HG03432 (cell line): Measurements from ENCODE around the gene PLIN3.
A peak's percentile ranks its signal among the peaks of the same experiment; 100 is the strongest.
"Not testable (repeated sequence)": the region's sequence is repeated elsewhere in the genome, so short reads cannot be mapped to it uniquely, and the experiment has no call there.

Experiments used
- ATAC-seq: cut with Tn5 transposase; IDR thresholded peaks from one replicate; pipeline ENCODE4 v1.9.1; 2021; ENCODE audit warnings: mild to moderate bottlenecking, moderate library complexity; ENCODE audit not compliant: unreplicated experiment

PLIN3 gene

DNA sequence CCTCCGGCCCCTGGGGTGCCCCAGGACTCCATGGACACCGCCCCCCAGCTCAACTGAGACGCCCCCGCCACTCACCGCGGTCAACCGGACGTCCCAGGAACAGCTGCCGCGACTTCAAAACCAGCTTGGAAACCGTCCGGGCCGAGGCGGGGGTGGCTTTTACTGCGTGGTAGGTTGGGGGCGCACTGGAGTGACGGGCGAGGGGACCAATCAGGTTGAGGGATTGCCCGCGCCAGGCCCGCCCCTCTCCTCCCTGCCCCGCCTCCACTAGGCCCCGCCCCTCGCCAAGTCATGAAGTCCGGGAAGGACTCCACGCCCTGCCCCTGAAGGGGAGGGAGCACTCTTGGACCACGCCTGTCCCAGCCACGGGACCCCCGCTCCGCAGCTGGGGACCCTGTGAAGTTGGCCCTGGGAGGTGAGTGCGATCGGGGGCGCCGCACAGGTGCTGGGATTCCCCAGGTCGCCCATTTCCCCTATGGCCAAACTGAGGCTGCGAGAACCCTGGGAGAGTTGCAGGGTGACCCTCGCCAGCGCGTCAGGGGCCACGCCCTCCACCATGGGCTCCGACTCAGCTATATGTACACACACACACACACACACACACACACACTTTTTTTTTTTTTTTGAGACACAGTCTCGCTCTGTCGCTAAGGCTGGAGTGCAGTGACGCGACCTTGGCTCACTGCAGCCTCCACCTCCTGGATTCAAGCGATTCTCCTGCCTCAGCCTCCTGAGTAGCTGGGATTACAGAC is at the start of gene PLIN3:
TSS of gene PLIN3 (minus strand) at position 134 of the 752 bp plus-strand sequence. CDS start 6,273 bp downstream, outside the sequence.
- peak; percentile 76 for ATAC-seq

DNA sequence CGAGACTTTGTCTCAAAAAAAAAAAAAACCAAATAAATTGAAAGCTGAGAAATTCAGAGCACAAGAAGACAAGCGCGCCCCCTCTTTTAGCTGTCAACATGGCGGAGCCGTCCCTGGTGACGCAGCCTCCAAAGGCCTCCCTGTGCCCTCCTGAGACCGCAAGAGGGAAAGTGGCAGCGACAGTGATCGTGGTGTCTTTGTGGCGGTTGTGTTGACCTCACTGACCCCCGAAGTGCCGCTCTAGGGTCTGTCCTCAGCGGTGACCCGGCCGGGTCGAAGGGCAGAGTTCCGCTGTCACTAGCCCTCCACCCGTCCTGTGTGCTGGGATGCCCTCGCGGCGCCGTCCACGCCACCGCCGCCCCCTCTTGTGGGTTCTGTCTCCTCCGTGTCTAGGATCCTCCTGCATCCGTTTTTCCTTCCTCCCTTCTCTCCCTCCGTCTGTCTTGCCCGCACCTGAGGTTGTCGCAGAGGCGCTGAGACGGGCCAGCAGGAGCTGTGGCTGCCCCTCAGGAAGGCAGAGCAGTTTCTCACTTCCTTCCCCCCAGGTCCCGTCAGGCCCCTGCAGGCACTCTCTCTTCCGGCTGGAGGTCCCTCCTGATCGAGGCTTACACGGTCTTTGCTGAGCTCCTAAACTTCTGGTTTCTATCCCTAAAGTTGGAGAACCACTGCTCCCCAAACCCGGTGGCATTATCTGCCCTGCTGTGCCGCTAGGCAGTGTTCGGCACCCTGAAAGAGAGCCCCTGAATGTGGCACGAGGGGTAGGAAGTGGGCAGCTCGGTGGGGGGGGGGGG is 49.0 kb upstream of the PLIN3 start:
- no peak for ATAC-seq

DNA sequence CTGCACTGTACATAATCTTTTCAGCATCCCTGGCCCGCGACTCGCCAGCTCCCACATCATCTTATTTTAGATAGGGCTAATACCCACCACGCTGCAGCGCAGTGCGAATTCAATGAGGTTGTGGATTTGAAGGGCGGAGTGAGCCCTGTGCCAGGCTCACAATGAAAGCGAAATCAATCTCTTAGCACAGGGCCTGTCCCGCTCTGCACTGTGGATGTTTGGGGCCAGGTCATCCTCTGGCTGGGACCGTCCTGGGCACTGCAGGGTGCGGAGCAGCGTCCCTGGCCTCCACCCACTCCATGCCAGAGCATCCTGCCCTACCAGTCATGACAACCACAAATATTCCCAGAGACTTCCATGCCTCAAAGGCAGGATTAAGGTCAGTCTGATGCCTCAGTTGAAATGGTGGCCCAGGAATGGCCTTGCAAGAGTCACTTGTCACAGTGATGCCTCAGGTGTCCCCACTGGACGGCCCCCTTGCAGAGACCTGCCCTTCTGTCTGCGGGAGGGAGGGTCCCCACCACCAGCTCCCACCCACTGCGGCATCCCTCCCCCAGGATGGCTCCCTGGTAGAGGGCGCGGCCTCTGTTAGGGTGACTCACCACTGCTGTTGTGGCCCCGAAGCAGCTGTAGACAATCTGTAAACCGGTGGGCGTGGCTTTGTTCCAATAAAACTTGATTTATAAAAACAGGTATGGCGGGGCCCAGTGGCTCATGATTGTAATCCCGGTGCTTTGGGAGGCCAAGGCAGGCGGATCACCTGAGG is 47.5 kb upstream of the PLIN3 start:
- no peak for ATAC-seq

DNA sequence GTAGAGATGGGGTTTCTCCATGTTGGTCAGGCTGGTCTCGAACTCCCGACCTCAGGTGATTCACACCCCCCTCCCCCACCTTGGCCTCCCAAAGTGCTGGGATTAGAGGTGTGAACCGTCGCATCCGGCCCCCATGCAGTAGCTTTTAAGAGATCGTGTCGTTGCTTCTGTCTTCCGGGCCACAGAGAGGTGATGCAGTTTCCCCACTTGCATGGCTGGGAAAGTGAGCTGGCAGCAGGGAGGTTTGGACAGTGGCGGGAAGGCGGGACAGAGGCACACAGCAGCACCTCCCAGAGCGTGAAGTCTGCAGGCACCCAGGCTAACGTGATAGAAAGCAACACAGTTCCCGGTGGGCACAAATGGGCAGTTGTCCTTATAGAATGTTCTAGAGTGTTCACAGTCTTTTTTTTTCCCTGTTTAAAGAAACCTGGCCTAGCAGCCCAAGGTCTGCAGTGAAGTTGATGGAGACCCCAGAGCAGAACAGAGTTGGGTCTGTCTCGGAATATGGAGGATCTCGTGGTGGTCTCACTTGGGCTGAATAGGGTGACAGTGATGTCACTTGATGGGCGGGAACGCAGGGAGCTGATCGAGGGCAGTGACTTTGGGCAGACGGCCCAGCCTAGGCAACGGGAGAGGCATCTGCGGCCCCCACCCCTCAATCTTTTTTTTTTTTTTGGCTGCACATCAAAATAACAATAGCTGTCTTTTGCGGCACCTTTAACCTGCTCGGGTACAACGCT is 46.7 kb upstream of the PLIN3 start:
- ATAC-seq, result no peak

DNA sequence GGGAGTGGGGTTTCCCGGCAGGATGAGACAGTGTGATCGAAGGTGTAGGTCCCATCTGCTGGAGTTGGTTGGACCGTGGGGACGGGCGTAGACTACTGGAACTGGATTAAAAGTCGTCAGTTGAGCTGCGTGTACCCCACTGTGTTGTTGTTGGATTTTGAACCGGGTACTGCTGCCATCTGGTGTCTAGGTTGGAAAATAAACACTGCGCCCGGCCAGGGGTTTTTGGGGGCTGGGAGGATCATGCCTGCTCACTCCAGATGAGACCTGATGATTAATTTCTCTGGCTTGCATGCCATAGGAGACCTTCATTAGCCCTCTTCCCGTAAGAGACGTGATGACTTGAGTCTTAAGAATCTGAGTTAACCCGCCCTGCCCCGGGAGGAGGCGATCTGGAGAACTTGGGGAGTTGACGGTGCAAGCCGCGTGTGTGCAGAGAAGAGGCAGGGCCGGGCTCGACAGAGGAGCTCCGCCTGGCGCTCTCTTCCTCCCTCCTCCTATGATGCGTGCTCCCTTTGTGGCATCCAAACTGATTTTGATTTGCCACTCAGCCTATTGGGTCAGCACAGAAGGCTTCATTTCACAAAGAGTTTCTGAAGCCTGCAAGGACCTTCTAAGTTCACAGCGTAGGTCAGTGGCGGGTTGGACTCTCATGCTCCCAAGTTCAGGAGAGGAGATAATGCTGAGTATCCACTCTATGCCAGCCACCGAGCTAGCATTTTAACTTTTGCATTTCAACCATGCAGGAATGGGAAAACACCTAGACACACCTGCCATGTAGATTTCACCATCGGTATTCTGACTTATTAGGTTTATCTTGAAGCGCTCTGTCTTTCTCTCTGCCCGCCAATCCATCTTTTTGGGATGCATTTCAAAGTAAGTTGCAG is 44.6 kb upstream of the PLIN3 start:
- ATAC-seq, result no peak

DNA sequence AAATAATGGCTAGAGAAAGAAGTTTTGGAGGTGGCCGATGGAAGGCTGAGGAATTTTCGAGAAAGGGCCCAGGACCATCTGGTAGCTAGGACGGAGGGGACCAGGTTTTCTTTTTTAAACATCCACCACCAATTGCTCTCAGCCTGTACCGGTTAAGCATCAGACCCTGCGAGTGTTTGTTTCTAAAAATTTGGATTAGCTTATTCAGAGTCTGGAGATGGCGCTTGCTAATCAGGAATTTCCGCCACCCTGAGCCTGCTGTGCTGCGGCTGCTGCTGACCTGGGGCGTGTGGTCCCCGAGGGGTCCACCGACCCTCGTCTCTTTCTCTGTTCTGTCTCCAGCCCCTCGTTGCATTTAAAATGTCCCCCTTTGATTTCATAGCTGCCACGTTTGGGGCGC is 43.8 kb upstream of the PLIN3 start:
- ATAC-seq, result no peak

- no peak for ATAC-seq
Observed at GRCh38 chr19:4910594-4911281, 43.3 kb upstream of the PLIN3 start.

DNA sequence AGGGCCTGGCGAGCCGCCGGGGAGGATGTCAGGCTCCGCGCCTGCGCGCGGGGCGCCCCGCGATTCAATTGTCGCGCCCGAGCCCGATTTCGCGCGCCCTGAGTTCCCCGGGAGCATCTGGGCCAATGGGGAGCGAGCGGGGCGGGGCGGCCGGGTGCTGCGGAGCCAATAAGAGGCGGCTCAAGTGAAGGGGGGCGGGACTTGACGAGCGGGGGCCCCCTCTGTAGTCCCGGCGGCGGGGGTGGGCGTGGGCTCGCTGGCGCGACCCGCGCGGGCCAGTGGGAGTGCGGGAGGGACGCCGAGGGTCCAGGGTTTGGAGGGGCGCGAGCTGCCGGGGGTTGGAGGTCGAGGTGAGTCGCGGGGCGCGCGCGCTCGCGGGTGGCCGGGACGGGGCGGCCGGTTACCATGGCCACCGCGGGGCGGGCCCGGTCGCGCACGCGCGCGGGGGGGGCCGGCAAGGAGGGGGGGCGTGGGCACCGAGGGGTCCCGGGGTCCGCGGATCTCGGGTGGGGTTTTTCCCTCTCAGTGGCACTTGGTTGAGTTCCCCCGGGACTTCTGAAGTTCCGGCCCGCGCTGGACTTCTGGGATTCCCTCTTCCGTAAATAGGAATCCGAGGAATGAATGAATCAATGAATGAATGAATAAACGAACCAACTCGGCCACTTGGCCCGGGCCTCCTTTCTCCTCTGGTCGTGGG is 42.6 kb upstream of the PLIN3 start:
- ATAC-seq, result peak; percentile 75

- no peak for ATAC-seq
Observed at GRCh38 chr19:4909156-4909896, 41.9 kb upstream of the PLIN3 start, which contains the start of gene UHRF1. Gene UHRF1 (plus strand): TSS chr19:4909501. CDS start chr19:4910886, 1,385 bp downstream.

DNA sequence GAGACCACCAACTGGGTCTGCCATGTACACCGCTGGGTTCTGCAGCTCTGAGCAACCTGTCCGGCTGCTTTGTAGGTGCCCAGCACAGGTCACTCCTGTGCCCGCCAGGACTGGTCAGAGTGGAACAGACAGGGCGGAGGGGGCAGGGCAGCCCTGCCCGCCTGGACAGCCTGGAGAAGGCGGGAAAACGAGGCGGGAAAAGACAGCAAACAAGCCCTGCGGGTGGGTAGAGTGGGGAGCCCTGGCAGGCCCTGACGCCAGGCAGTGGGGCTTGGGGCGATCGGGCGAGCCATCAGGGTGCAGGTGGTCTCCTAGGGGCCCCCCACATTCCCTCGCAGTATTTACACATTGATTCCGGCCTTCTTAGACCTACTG is 41.3 kb upstream of the PLIN3 start:
- no peak for ATAC-seq

DNA sequence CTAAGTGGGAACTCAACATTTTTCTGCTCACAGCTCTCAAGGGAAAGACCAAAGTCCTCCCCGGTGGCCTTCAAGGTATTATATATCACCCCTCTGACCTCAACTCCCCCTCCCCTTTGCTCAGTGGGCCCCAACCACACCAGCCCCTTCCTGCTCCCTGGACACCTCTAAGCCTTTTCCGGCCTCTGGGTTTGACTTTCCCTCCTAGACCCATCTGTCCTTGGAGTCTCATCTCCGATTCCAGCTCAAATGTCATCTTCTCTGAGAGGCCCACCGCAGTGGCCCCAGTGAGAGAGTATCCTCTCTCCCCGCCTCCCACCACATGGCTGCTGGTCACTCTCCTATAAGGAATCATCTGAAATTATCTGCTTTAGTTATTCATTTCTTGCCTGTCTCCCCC is 40.9 kb upstream of the PLIN3 start:
- ATAC-seq, result no peak

GRCh38 chr19:4906963-4907362 is 39.5 kb upstream of the PLIN3 start:
- ATAC-seq, result no peak

- no peak for ATAC-seq
Observed at GRCh38 chr19:4904481-4904880, 37.0 kb upstream of the PLIN3 start.

DNA sequence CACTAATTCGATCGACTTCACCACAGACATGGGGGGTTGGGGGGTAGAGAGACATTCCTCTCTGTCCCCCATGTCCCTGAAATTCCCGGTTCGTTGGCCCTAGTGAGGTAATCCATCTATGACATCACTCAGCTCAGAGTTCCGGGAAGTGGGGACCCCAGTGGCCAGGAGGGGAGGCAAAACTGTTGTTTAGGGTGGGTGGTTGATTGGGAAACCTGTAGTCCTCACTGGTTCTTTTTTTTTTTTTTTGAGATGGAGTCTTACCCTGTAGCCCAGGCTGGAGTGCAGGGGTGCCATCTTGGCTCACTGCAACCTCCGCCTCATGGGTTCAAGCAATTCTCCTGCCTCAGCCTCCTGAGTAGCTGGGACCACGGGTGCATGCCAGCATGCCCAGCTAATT is 35.3 kb upstream of the PLIN3 start, which contains the start of gene ARRDC5:
TSS of gene ARRDC5 (minus strand) at position 101 of the 400 bp plus-strand sequence. CDS start at position 30, 71 bp downstream.
- ATAC-seq, result no peak

GRCh38 chr19:4900879-4901278 is 33.4 kb upstream of the PLIN3 start:
- ATAC-seq, result not testable (repeated sequence)

GRCh38 chr19:4897146-4897545 is 29.7 kb upstream of the PLIN3 start:
- no peak for ATAC-seq

GRCh38 chr19:4896372-4896771 is 28.9 kb upstream of the PLIN3 start:
- ATAC-seq, result no peak

- not testable (repeated sequence) for ATAC-seq
Observed at GRCh38 chr19:4892962-4893361, 25.5 kb upstream of the PLIN3 start.
